Lower lobe of right lung (tissue), 2 donors: ENCODE results near the gene COL5A3. TPM values are rescaled to one million over a fixed set of nuclear protein-coding genes. Genes with fewer than 3 reads are reported as not detected.
A peak's percentile ranks its signal among the peaks of the same experiment; 100 is the strongest.

Experiments
- ATAC-seq, 2 donors: fragments of 200-7000 bp; cut with Tn5 transposase; one replicate each; pipeline ENCODE4 v1.9.1; 2020 to 2022; ENCODE audit warnings: mild to moderate bottlenecking in 2 of 2, moderate library complexity in 2 of 2
- DNase-seq: peaks from one replicate; pipeline ENCODE4 v3.0.0-alpha.2; 2020
- H3K27ac ChIP-seq: fragments of 200-600 bp; one replicate; pipeline ENCODE4 v1.8.0; 2022
- H3K27me3 ChIP-seq: fragments of 200-600 bp; one replicate; pipeline ENCODE4 v1.8.0; 2022; ENCODE audit warnings: low read depth
- H3K36me3 ChIP-seq: fragments of 200-600 bp; one replicate; pipeline ENCODE4 v1.8.0; 2022; ENCODE audit warnings: mild to moderate bottlenecking
- H3K4me1 ChIP-seq: fragments of 200-600 bp; one replicate; pipeline ENCODE4 v1.8.0; 2022
- H3K4me3 ChIP-seq: fragments of 200-600 bp; one replicate; pipeline ENCODE4 v1.8.0; 2022; ENCODE audit warnings: mild to moderate bottlenecking
- H3K9me3 ChIP-seq: fragments of 200-600 bp; one replicate; pipeline ENCODE4 v1.8.0; 2022
- intact Hi-C: fragments of 100-400 bp; cut with DNase I; formaldehyde crosslinking; loops from one replicate; pipeline ENCODE4 v1.11.0; 2022
- total RNA-seq: library from RNA; stranded (reverse); fragmentation: NEBNext Ultra II Directional; extraction: Animal tissue kit (Norgen Biotek cat#: 25700); gene quantifications from one replicate; pipeline ENCODE4 v1.2.1, GENCODE V29; 2021
- TF ChIP-seq, protein P1 (sequence below): fragments of 200-600 bp; IDR thresholded peaks from one replicate; pipeline ENCODE4 v1.8.0; 2022; ENCODE audit warnings: antibody characterized with exemption, mild to moderate bottlenecking
- donor health status: DM: no; HTN: yes; CAD: no; lungs with severe emphysema.

COL5A3 gene
- total RNA-seq, 1 donor from 2014 or later, result 8.9 TPM

DNA sequence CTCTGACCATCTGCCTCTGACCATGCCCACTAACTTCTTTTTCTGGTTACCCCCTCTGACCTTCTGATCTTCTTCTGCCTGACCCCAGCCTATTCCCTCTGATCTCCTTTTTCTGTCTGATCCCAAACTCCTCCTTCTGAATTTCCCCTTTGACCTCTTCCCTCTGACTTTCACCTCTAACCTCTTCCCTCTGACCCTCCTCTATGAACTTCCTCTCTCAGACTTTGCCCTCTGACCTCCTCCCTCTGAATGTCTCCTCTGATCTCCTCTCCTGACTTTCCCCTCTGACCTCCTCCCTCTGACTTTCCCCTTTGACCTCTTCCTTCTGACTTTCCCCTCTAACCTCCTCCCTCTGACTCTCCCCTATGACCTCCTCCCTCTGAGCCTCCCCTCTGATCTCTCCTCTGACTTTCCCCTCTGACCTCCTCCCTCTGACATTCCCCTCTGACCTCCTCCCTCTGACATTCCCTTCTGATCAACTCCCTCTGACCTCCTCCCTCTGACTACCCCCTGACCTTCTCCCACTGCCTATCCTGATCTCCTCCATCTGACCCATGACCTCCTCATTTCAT is 3.5 kb downstream of the COL5A3 start:
- H3K4me1 ChIP-seq, result peaks cover 6% of the 10 kb centered on the region
- no peaks in the 10 kb centered on the region for H3K9me3 ChIP-seq
- no peaks in the 10 kb centered on the region for H3K36me3 ChIP-seq
- peaks cover 46% of the 10 kb centered on the region for H3K27me3 ChIP-seq
- peak overlapping the region; percentile 72 for H3K27ac ChIP-seq
- H3K4me3 ChIP-seq, result no peak overlapping the region
- TF ChIP-seq, protein P1, sequence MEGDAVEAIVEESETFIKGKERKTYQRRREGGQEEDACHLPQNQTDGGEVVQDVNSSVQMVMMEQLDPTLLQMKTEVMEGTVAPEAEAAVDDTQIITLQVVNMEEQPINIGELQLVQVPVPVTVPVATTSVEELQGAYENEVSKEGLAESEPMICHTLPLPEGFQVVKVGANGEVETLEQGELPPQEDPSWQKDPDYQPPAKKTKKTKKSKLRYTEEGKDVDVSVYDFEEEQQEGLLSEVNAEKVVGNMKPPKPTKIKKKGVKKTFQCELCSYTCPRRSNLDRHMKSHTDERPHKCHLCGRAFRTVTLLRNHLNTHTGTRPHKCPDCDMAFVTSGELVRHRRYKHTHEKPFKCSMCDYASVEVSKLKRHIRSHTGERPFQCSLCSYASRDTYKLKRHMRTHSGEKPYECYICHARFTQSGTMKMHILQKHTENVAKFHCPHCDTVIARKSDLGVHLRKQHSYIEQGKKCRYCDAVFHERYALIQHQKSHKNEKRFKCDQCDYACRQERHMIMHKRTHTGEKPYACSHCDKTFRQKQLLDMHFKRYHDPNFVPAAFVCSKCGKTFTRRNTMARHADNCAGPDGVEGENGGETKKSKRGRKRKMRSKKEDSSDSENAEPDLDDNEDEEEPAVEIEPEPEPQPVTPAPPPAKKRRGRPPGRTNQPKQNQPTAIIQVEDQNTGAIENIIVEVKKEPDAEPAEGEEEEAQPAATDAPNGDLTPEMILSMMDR, result no peak
- no peak for DNase-seq
- no peak for ATAC-seq
- intact Hi-C loops, result no loop called here

GRCh38 chr19:10006335-10006708 is 4.0 kb downstream of the COL5A3 start:
- ATAC-seq (peak in 1 of 2 donors; percentile 27), DNase-seq (no peak)
- TF ChIP-seq, protein P1, result no peak
- no peaks in the 10 kb centered on the region for H3K36me3 ChIP-seq
- H3K9me3 ChIP-seq, result no peaks in the 10 kb centered on the region
- intact Hi-C loops, result no loop called here
- peaks cover 6% of the 10 kb centered on the region for H3K4me1 ChIP-seq
- H3K4me3 ChIP-seq, result peak overlapping the region; percentile 14
- peaks cover 41% of the 10 kb centered on the region for H3K27me3 ChIP-seq
- peak overlapping the region; percentile 53 for H3K27ac ChIP-seq

DNA sequence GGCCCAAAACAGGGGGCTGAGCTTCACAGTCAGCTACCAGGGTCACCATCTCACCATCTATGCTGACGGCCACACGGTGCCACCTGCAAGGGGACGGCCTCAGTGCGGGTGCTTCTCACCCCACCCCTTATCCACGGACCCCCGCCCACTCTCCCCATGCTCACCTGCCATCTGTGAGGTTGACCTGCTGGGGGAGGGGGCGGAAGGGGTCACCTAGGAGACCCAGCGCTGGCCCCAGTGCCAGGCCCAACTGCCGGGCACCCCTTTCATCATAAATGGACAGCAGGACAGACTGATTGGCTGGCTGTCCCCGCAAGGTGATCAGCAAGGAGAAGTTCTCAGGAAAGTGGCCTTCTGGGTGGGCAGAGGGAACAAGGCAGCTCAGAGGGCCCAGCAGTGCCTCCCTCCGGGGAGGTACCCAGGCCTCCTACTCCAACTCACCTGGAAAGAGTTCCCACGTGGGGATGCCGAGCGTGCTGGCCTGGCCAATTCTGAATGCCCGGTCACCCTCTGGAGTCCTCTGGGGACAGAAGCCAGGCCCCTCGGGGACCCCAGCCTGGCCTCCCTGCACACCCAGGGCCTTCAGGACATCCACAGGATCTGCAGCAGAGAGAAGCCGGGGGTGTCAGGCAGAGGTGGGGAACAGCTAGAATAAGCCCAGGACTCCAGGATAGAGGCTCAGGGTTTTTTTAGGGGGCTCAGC is 4.5 kb downstream of the COL5A3 start:
- Histone ChIP-seq H3K36me3 (no peaks in the 10 kb centered on the region), H3K4me3 (peak overlapping the region; percentile 14), H3K9me3 (no peaks in the 10 kb centered on the region), H3K27ac (peak overlapping the region; percentile 53), H3K27me3 (peaks cover 36% of the 10 kb centered on the region), H3K4me1 (peaks cover 6% of the 10 kb centered on the region)
- TF ChIP-seq, protein P1, result no peak
- intact Hi-C loops, result no loop called here
- no peak for DNase-seq
- ATAC-seq, result no peak

DNA sequence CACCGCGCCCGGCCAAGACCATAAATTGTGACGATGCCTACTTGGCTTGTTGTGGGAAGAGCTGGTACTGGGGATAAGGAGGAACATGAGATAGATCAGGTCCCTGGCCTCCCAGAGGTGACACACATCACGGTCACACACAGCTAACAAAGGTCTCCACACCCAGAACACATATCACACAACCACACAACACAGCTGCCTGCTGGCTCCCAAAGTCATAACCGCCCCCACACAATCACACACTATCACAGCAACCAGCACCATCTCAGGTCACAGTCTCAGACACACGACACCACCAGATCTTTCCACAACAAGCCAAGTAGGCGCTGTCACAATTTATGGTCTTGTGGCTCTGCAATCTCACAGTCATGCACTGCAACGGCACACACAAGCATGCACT is 5.7 kb downstream of the COL5A3 start:
- ATAC-seq (no peak), DNase-seq (no peak)
- Histone ChIP-seq H3K9me3 (no peaks in the 10 kb centered on the region), H3K4me3 (no peak overlapping the region), H3K27me3 (peaks cover 25% of the 10 kb centered on the region), H3K4me1 (peaks cover 6% of the 10 kb centered on the region), H3K27ac (no peak overlapping the region), H3K36me3 (no peaks in the 10 kb centered on the region)
- intact Hi-C loops, result no loop called here
- TF ChIP-seq, protein P1, result no peak

GRCh38 chr19:10003271-10003670 is 7.0 kb downstream of the COL5A3 start:
- Histone ChIP-seq H3K27ac (no peak overlapping the region), H3K4me3 (no peak overlapping the region), H3K36me3 (no peaks in the 10 kb centered on the region), H3K27me3 (peaks cover 12% of the 10 kb centered on the region), H3K9me3 (no peaks in the 10 kb centered on the region), H3K4me1 (peaks cover 6% of the 10 kb centered on the region)
- intact Hi-C loops, result no loop called here
- ATAC-seq, result no peak
- TF ChIP-seq, protein P1, result no peak
- no peak for DNase-seq
